Glomerular endothelial cell (primary cell): ENCODE results near the gene SPINK2. TPM values are rescaled to one million over a fixed set of nuclear protein-coding genes. Genes with fewer than 3 reads are reported as not detected.

Experiments used
- DNase-seq: peaks from one replicate; pipeline ENCODE4 v3.0.0-alpha.2; 2011; ENCODE audit warnings: low read depth, low spot score; ENCODE audit errors: extremely low read depth
- total RNA-seq: library from RNA; depleted of rRNA; stranded (reverse); fragments of >200 nt; gene quantifications from 2 replicates; pipeline ENCODE4 v1.2.3, GENCODE V29; 2015

SPINK2 gene
- total RNA-seq, result not detected in 2 replicates

GRCh38 chr4:56821381-56822243 lies at the start of gene SPINK2:
Gene SPINK2 (minus strand): TSS chr4:56821701. CDS start chr4:56821662, 39 bp downstream.
- no peak for DNase-seq

GRCh38 chr4:56870946-56871345 lies 49.4 kb upstream of the SPINK2 start:
- DNase-seq, result no peak

GRCh38 chr4:56863441-56864139 lies 42.1 kb upstream of the SPINK2 start:
- no peak for DNase-seq

GRCh38 chr4:56861360-56861759 lies 39.9 kb upstream of the SPINK2 start:
- no peak for DNase-seq

GRCh38 chr4:56860781-56861180 lies 39.3 kb upstream of the SPINK2 start:
- no peak for DNase-seq

- DNase-seq, result no peak
Measured at GRCh38 chr4:56859841-56860240, 38.3 kb upstream of the SPINK2 start.

- no peak for DNase-seq
Measured at GRCh38 chr4:56857601-56858309, 36.3 kb upstream of the SPINK2 start.

- no peak for DNase-seq
Measured at GRCh38 chr4:56856656-56857055, 35.2 kb upstream of the SPINK2 start.

GRCh38 chr4:56850910-56851309 lies 29.4 kb upstream of the SPINK2 start:
- no peak for DNase-seq

- DNase-seq, result no peak
Measured at GRCh38 chr4:56844802-56845580, 23.5 kb upstream of the SPINK2 start.

GRCh38 chr4:56843421-56843899 lies 22.0 kb upstream of the SPINK2 start:
- DNase-seq, result no peak

GRCh38 chr4:56840559-56840958 lies 19.1 kb upstream of the SPINK2 start:
- DNase-seq, result no peak

- no peak for DNase-seq
Measured at GRCh38 chr4:56828784-56829535, 7.5 kb upstream of the SPINK2 start.

GRCh38 chr4:56823933-56824600 lies 2.6 kb upstream of the SPINK2 start:
- no peak for DNase-seq

GRCh38 chr4:56818797-56819196 lies 2.7 kb downstream of the SPINK2 start:
- DNase-seq, result no peak

GRCh38 chr4:56817840-56818491 lies 3.5 kb downstream of the SPINK2 start:
- DNase-seq, result no peak

GRCh38 chr4:56806666-56807065 lies 14.8 kb downstream of the SPINK2 start:
- no peak for DNase-seq

- DNase-seq, result no peak
Measured at GRCh38 chr4:56804551-56804950, 16.9 kb downstream of the SPINK2 start.

GRCh38 chr4:56803471-56803870 lies 18.0 kb downstream of the SPINK2 start:
- no peak for DNase-seq
